CD14-positive monocyte (primary cell): ENCODE measurements around the gene GNAZ. TPM values are rescaled to one million over a fixed set of nuclear protein-coding genes. Genes with fewer than 3 reads are reported as not detected.

ENCODE experiments used
- DNase-seq, 3 donors: peaks; one replicate each; pipeline ENCODE4 v3.0.0-alpha.2; 2011 to 2022
- H2AFZ ChIP-seq: 2 replicates; pipeline ENCODE4 v1.6.0; 2012; ENCODE audit warnings: mild to moderate bottlenecking, low read depth, low read length, inconsistent platforms; ENCODE audit not compliant: insufficient read depth, poor library complexity, severe bottlenecking
- H3K27ac ChIP-seq, 2 donors: 1 replicate in 1 of 2; 2 replicates in 1 of 2; pipeline ENCODE4 v1.5.1; 2012 to 2013; ENCODE audit warnings: low read length in 2 of 2, control low read depth in 1 of 2, inconsistent platforms in 1 of 2, low read depth in 1 of 2, mild to moderate bottlenecking in 1 of 2
- H3K27me3 ChIP-seq, 2 donors: one replicate each; pipeline versions ENCODE4 v1.6.0 to v1.6.1; 2011 to 2013; ENCODE audit warnings: low read length in 2 of 2; ENCODE audit not compliant: control insufficient read depth in 2 of 2, insufficient read depth in 2 of 2
- H3K36me3 ChIP-seq, 2 donors: replicated peaks in 1 of 2; 1 replicate in 1 of 2; 2 replicates in 1 of 2; pipeline versions ENCODE4 v1.5.1 to v1.6.1; 2012 to 2013; ENCODE audit warnings: low read length in 2 of 2, control low read depth in 1 of 2, inconsistent platforms in 1 of 2, mild to moderate bottlenecking in 1 of 2; ENCODE audit not compliant: insufficient read depth in 2 of 2, control insufficient read depth in 1 of 2
- H3K4me1 ChIP-seq, 2 donors: 1 replicate in 1 of 2; 2 replicates in 1 of 2; pipeline versions ENCODE4 v1.5.1 to v1.6.1; 2012 to 2013; ENCODE audit warnings: low read length in 2 of 2, control low read depth in 1 of 2, inconsistent platforms in 1 of 2, mild to moderate bottlenecking in 1 of 2, moderate library complexity in 1 of 2; ENCODE audit not compliant: insufficient read depth in 2 of 2, control insufficient read depth in 1 of 2
- H3K4me2 ChIP-seq: replicated peaks from 2 replicates; pipeline ENCODE3; 2012; ENCODE audit warnings: low read length, moderate library complexity, mild to moderate bottlenecking; ENCODE audit not compliant: poor library complexity, severe bottlenecking; ENCODE audit errors: extremely low read depth
- H3K4me3 ChIP-seq, 3 experiments: fragments of 200-600 bp in 1 of 3; sonication (generic) in 1 of 3; replicated peaks in 1 of 3; 1 replicate in 2 of 3; 2 replicates in 1 of 3; pipeline ENCODE4 v1.5.1; 2011 to 2013; ENCODE audit warnings: low read length in 3 of 3, mild to moderate bottlenecking in 3 of 3, control low read depth in 2 of 3, low read depth in 2 of 3, inconsistent platforms in 1 of 3, moderate library complexity in 1 of 3
- H3K79me2 ChIP-seq: 2 replicates; pipeline ENCODE4 v1.6.0; 2012; ENCODE audit warnings: mild to moderate bottlenecking, control low read depth, inconsistent platforms, low read length, moderate library complexity; ENCODE audit not compliant: insufficient read depth
- H3K9ac ChIP-seq: 2 replicates; pipeline ENCODE4 v1.6.0; 2017; ENCODE audit warnings: low read length, mild to moderate bottlenecking; ENCODE audit not compliant: insufficient read depth, poor library complexity, severe bottlenecking
- H3K9me3 ChIP-seq, 2 donors: replicated peaks in 1 of 2; 1 replicate in 1 of 2; 2 replicates in 1 of 2; pipeline versions ENCODE4 v1.5.1 to v1.6.1; 2012 to 2013; ENCODE audit warnings: low read length in 2 of 2, control low read depth in 1 of 2; ENCODE audit not compliant: control insufficient read depth in 1 of 2, insufficient read depth in 1 of 2
- H4K20me1 ChIP-seq: 2 replicates; pipeline ENCODE4 v1.6.0; 2012; ENCODE audit warnings: mild to moderate bottlenecking, low read length, control low read depth, moderate library complexity; ENCODE audit not compliant: insufficient read depth
- H3K27ac Mint-ChIP-seq, 7 donors: one replicate each; pipeline ENCODE4 v1.8.0; 2020; ENCODE audit warnings: mild to moderate bottlenecking in 7 of 7, mixed read lengths in 7 of 7, moderate library complexity in 6 of 7, inconsistent platforms in 2 of 7
- H3K27me3 Mint-ChIP-seq, 3 donors: one replicate each; pipeline ENCODE4 v1.8.0; 2021 to 2022; ENCODE audit warnings: low read depth in 3 of 3, mild to moderate bottlenecking in 3 of 3, mixed read lengths in 3 of 3, moderate library complexity in 3 of 3, inconsistent platforms in 1 of 3
- H3K36me3 Mint-ChIP-seq, 2 donors: one replicate each; pipeline ENCODE4 v1.8.0; 2020; ENCODE audit warnings: mixed read lengths in 2 of 2, inconsistent platforms in 1 of 2, mild to moderate bottlenecking in 1 of 2
- H3K4me1 Mint-ChIP-seq: one replicate; pipeline ENCODE4 v1.8.0; 2020; ENCODE audit warnings: mild to moderate bottlenecking, mixed read lengths
- H3K4me3 Mint-ChIP-seq, 2 donors: one replicate each; pipeline ENCODE4 v1.8.0; 2020; ENCODE audit warnings: mild to moderate bottlenecking in 2 of 2, mixed read lengths in 2 of 2, moderate library complexity in 1 of 2
- H3K9me3 Mint-ChIP-seq, 7 donors: one replicate each; pipeline ENCODE4 v1.8.0; 2020 to 2022; ENCODE audit warnings: mixed read lengths in 7 of 7, mild to moderate bottlenecking in 6 of 7, moderate library complexity in 6 of 7, inconsistent platforms in 2 of 7
- WGBS: methylation state at CpG from one replicate; pipeline ENCODE4 v1.1.5; 2013; ENCODE audit warnings: missing lambda C conversion rate; ENCODE audit not compliant: insufficient coverage; 5-methylcytosine and 5-hydroxymethylcytosine counted together
- intact Hi-C, 2 donors: fragments of 100-400 bp; cut with micrococcal nuclease; formaldehyde crosslinking; loops; one replicate each; pipeline versions ENCODE4 v1.15.0 to v1.15.1; 2023
- polyA plus RNA-seq, 3 donors: library from polyadenylated mRNA; depleted of rRNA in 1 of 3; unstranded in 2 of 3; stranded (reverse) in 1 of 3; fragments of 300-500 nt in 2 of 3; fragments of >200 nt in 1 of 3; fragmentation: Illumina TruSeq in 2 of 3; gene quantifications; 1 replicate in 2 of 3; 2 replicates in 1 of 3; pipeline ENCODE4 v1.2.3, GENCODE V29; 2012 to 2021
- TF ChIP-seq, protein P1 (sequence below): fragments of 200-600 bp; IDR thresholded peaks from one replicate; pipeline ENCODE4 v1.8.0; 2022; ENCODE audit warnings: antibody characterized with exemption, mild to moderate bottlenecking

Gene GNAZ
- polyA plus RNA-seq, 3 donors = 0.04 to 0.05 TPM; not detected in 1

DNA sequence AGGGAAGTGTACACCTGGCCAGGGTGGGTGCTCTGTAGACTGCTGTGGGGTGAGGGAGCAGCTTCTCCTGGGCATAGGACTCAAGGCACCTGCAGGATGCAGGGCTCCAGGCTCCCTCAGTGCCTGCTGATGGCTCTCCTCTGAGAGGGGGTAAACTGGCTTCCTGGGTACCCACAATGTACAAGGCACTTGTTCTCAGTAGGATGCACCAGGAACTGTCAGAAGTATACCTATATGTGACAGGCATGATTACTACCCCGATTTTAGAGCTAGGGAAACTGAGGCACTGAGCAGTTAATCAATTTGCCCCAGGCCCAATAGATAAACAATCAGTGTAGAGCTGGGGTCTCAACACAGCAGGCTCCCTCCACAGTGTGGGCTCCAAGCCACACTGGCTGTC, 31.4 kb upstream of the GNAZ start:
- H3K9ac ChIP-seq = no peak overlapping the region
- H3K9me3 ChIP-seq = no peaks in the 10 kb centered on the region
- intact Hi-C loops = no loop called here
- Mint-ChIP-seq H3K4me3 (no peak overlapping the region), H3K9me3 (no peaks in the 10 kb centered on the region), H3K27me3 (peaks cover 4 to 9% (median 8%) of the 10 kb centered on the region in 3 donors), H3K4me1 (peaks cover 10% of the 10 kb centered on the region), H3K36me3 (no peaks in the 10 kb centered on the region), H3K27ac (no peak overlapping the region)
- H3K4me3 ChIP-seq = no peak overlapping the region
- DNase-seq = no peak
- no peaks in the 10 kb centered on the region for H4K20me1 ChIP-seq
- H3K4me1 ChIP-seq = no peaks in the 10 kb centered on the region
- no peak overlapping the region for H3K4me2 ChIP-seq
- no peak overlapping the region for H2AFZ ChIP-seq
- H3K36me3 ChIP-seq = no peaks in the 10 kb centered on the region
- H3K27me3 ChIP-seq = peaks cover 0 to 15% of the 10 kb centered on the region in 2 donors
- H3K79me2 ChIP-seq = no peaks in the 10 kb centered on the region
- TF ChIP-seq, protein P1, sequence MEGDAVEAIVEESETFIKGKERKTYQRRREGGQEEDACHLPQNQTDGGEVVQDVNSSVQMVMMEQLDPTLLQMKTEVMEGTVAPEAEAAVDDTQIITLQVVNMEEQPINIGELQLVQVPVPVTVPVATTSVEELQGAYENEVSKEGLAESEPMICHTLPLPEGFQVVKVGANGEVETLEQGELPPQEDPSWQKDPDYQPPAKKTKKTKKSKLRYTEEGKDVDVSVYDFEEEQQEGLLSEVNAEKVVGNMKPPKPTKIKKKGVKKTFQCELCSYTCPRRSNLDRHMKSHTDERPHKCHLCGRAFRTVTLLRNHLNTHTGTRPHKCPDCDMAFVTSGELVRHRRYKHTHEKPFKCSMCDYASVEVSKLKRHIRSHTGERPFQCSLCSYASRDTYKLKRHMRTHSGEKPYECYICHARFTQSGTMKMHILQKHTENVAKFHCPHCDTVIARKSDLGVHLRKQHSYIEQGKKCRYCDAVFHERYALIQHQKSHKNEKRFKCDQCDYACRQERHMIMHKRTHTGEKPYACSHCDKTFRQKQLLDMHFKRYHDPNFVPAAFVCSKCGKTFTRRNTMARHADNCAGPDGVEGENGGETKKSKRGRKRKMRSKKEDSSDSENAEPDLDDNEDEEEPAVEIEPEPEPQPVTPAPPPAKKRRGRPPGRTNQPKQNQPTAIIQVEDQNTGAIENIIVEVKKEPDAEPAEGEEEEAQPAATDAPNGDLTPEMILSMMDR = no peak
- H3K27ac ChIP-seq = no peak overlapping the region
- 100% methylated on average over 1 of the region's 1 CpG for WGBS

GRCh38 chr22:23042179-23042578, 28.1 kb upstream of the GNAZ start:
- Histone ChIP-seq H3K4me1 (no peaks in the 10 kb centered on the region), H4K20me1 (no peaks in the 10 kb centered on the region), H2AFZ (no peak overlapping the region), H3K4me3 (no peak overlapping the region), H3K79me2 (no peaks in the 10 kb centered on the region), H3K9ac (no peak overlapping the region), H3K27ac (no peak overlapping the region), H3K9me3 (peaks cover 9 to 13% of the 10 kb centered on the region in 2 donors), H3K4me2 (no peak overlapping the region), H3K27me3 (peaks cover 0 to 17% of the 10 kb centered on the region in 2 donors), H3K36me3 (no peaks in the 10 kb centered on the region)
- no CpG with 5 or more reads among the region's 3 CpGs for WGBS
- intact Hi-C loops = no loop called here
- Mint-ChIP-seq H3K9me3 (peaks cover 5 to 19% (median 14%) of the 10 kb centered on the region in 7 donors), H3K4me1 (peaks cover 5% of the 10 kb centered on the region), H3K27me3 (peaks cover 6 to 12% (median 11%) of the 10 kb centered on the region in 3 donors), H3K36me3 (no peaks in the 10 kb centered on the region), H3K27ac (no peak overlapping the region), H3K4me3 (no peak overlapping the region)
- TF ChIP-seq, protein P1 = no peak
- no peak for DNase-seq
